ENCODE data around the gene DLK1.

The DLK1 gene

DNA sequence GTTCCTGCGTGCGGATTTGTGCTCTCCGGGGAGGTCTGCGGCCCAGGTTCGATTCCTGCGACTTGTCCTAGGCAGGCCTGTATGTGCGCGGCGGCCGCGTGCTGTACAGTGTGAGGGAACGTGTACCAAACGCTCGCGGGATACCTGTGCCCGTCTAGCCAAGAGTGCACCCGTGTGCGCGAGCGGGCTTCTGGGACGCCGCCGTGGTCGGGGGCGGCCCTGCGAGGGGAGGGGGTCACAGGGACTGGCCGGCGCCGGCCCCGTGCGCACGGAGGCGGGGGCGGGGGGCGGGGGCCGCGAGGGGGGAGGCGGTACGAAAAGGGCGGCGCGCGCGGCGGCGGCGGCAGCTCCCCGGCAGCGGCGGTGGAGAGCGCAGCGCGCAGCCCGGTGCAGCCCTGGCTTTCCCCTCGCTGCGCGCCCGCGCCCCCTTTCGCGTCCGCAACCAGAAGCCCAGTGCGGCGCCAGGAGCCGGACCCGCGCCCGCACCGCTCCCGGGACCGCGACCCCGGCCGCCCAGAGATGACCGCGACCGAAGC, at the start of gene DLK1:
Gene DLK1, plus strand, starts transcription at position 343 of the 536 bp plus-strand sequence. Its CDS starts 177 bp downstream, at position 520.
- DNase-seq (ENCODE audit: low read depth in 2 of 2) = no peak

DNA sequence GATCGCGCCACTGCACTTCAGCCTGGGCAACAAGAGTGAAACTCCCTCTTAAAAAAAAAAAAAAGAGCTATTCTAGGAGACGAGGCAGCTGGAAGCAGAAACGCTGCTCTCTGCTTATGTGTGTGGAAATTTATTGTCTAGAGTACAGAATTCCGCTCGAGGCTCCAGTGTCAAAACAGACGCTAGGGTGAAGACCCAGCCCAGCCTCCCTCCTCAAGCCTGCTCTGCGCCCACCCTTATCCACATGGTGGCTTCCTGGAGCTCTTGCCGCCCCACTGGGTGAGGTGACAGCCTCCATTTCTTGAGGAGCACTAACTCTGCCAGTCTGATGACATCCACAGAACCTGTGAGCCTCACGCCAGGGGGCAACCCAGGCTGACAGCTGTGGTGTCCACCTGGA, 49.5 kb upstream of the DLK1 start:
- no peak for DNase-seq (ENCODE audit: low read depth in 2 of 2)

DNA sequence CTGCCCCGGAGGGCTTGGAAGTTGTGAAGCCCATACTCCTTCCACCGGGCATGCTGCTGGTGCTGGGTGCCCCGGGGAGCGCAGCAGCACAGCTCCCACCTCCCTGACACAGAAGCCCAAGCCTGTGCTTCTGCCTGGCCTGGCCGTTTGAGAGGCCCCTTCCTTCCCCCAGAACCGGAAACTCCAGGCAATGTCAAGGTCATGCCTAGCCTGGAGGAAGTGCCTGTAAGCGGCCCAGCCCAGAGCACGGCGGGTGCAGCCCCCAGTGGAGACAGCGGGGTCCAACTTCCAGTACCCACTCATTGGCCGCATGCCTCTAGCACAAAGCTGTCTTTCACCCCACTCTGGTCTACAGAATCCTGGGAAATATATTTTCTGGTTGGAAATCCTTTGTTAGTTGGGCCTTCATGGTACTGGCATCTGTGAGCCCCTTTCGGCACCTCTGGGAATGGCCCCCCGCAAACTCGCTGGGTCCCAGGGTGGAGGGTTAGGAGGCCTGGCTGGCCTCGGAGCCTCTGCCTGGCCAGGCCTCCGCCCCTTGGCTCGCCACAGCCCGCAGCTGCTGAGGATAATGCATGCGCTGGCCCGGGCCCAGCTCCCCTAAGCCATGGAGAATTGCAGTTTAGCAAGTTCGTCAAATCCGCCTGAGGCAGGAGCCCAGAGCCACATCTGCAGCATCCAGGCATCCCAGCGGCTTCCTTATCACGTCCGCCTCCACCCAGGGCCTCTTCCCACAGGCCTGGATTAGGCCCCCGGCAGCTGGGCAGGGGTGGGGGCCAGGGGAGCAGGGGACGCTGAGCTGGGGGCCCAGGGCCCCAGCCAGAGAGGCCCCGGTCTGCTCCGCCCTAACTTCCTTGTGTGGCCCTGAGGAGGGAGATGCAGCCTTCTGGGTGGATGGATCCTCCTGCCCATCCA, 48.9 kb upstream of the DLK1 start:
- DNase-seq (ENCODE audit: low read depth in 2 of 2) = no peak

DNA sequence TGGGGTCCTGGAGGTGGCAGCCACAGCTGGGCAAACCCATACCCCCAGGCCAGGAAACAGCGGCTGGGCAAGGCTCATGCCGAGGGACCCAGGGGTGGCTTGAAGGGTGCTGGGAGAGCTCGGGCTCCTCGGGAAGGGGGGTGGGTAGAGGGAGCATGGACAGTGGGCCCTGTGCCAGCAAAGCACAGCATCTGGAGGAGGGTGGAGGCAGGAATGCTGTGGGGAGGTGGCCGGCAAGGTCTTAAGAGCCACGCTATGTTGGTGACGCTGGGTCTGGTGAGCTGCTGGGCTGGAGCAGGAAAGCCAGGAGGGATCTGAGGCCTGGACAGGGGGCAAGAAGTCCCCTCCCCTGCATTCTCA, 48.2 kb upstream of the DLK1 start:
- no peak for DNase-seq (ENCODE audit: low read depth in 2 of 2)

DNA sequence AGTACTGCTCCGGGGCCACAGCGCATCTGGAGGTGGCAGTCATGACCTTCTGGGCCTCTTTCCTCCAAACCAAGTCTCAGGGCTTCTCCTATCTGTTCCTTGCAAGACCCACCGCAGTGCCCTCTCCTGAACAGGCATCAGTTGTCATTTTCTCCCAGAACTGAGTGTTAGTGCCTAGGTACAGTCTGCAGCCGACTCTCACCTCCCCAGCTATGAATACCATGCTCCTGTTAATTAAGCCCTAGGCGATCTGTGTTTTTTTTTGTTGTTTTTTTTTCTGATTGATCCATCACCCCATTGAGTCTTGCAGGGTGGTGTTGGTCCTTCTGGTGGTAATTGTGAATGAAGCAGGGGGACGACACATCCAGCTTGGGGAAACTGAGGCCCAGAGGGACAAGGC, 47.5 kb upstream of the DLK1 start:
- DNase-seq (ENCODE audit: low read depth in 2 of 2) = no peak

DNA sequence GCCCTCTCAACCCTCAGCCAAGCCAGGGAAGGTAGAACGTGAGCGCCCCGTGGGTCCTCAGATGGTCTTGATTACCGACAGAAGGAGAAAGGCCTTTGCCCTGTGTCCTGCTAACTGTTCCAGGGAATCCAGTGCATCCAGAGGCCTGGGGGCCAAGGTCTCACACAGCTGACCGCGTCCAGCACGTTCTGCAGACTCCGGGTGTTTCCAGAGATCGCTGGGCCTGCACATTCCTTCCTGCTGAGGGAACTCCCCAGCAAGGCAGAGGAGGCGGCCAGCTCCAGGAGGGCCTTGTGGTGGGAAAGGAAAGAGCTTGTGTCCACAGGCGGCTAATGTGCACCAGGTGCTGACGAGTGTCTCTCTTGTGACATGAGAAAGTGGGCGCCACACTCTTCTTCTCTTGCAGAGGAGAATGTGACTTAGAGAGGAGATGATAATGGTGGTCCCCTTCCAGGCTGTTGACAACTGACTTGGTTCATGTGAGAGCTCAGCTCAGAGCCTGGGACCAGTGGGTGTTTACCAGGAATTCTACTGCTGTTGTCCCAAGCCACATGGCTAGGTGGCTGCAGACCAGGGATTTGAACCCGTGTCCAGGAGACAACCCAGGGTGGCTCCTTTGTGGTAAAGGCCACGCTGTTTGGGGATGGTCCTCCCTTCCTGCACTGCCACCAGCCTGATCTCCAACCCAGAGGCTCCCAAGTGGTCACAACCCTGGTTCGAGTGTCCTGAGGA, 46.8 kb upstream of the DLK1 start:
- no peak for DNase-seq (ENCODE audit: low read depth in 2 of 2)

DNA sequence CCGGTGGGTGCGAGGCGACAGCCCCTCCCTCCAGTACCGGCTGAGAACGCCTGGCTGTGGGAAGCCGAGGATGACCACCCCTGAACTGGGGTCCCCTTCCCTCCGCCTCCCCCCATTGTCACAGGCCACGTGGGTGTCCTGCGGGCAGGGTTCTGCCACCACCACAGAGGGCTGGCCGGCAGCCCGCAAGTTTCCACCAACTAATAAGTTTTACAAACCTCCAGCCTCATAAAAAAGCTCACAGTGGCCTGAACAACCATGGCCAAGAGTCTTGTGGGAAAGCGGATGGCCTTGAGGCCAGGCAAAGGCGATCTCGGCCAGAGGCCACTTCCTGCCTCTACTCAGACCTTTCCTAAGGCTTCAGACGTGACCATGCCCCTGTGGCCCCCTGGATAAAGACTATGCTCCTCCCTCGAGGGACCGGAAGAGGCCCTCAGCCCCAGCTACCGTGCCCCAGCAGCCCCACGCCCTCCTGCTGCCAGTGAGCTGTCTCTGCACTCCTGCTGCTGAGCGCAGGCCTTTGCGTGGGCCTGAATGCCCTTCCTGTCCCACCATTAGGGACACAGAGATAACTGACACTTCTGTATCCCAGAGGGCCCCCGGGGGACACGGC, 46.1 kb upstream of the DLK1 start:
- DNase-seq (ENCODE audit: low read depth in 2 of 2) = no peak

DNA sequence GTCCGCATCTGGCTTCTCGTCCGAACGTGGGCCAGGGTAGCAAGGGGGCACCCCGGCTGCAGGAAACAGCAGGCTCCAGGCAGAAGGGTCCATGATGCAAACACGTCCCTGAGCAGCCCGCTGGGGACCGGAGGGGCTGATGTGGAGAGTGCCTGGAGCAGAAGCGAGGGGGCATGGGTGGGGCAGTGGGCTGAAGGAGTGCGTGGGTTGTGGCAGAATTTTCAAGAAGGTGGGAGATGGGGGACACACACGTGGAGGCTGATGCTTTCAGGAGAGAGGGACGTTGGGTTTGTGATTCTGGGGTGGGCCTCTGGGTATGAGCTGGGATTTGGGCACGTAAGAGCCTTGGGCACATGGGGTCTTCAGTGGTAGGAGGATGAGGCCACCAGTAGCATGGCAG, 45.6 kb upstream of the DLK1 start:
- DNase-seq (ENCODE audit: low read depth in 2 of 2) = no peak

DNA sequence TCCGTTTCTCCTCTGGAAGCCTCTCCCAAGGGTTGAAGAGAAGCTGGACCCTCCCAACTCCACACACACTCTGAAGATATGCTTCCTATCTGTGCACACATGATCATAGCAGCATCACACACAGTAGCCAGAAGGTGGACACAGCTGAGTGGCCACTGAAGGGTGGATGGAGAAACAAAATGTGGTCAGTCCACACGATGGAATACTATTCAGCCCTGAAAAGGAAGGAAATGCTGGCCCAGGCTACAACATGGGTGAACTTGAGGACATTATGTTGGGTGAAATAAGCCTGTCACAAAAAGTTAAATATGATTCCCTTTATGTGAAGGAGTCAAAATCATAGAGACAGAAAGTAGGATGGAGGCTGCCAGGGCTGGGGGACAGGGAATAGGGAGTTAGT, 43.9 kb upstream of the DLK1 start:
- DNase-seq (ENCODE audit: low read depth in 2 of 2) = no peak

DNA sequence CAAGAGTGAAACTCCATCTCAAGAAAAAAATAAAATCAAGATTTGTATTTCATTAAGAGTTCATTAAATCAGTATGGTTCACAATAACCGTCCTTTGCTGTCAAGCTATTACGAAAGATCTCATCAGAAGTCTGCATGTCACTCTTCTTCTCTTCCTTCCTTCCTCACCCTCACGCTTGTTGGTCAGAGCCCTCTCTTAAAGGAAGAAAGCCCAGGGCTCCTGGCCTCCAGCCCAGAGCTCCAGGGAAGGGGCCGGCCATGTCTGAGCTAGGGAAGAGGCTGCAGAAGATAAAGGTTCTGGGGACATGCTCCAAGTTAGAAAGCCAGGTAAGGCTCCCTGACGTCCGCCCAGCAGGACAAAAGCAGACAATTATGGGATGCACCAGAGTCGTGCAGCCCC, 43.1 kb upstream of the DLK1 start:
- DNase-seq (ENCODE audit: low read depth in 2 of 2) = no peak

DNA sequence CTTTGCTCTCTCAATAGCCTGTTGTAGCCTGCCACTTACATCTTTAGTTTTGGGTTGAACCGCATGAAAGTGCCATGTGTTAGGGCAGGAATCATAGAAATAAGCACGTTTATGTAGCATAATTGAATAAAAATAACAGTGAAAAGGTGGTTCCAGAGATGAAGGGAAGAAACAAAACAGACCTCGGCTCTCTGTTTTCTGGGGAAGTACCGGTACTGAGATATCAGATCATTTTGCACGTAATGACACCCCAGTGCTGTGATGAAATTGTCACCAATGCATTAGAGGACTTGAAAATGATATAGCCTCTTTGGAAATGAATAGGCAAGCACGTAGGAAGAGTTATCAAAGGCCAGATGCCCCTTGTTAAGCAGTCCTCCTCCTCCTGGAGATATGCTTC, 42.5 kb upstream of the DLK1 start:
- DNase-seq (ENCODE audit: low read depth in 2 of 2) = no peak

DNA sequence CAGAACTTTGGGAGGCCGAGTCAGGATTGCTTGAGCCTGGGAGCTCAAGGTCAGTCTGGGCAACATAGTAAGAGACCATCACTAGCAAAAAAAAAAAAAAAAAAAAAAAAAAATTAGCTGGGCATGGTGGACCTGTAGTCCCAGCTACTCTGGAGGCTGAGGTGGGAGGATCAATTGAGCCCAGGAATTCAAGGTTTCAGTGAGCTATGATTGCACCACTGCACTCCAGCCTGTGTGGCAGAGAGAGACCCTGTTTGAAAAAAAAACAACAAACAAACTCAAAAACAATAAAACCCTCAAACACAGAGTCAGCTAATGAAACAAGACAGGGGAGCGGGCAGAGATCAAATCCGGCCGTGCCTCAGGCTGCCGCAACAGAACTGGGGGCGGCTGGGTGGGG, 41.7 kb upstream of the DLK1 start:
- DNase-seq (ENCODE audit: low read depth in 2 of 2) = no peak

DNA sequence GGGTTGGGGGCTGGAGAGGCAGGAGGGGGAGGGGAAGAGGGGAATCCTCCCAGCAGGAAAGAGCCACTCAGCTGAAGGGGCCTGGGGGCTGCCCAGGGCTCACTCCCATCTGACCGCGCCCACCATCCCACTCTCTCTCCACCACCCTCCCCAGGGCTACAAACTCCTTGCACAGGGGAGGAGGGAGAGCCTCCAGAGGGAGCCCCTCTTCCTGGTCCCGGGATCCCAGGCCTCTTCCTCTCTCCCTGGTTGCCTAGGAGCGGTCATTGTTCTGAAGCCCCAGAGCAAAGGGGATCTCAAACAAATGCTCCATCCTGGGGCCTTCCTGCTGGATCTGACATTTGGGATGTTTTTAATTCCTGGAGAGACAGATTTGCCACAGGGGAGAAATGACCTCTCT, 39.8 kb upstream of the DLK1 start:
- no peak for DNase-seq (ENCODE audit: low read depth in 2 of 2)

DNA sequence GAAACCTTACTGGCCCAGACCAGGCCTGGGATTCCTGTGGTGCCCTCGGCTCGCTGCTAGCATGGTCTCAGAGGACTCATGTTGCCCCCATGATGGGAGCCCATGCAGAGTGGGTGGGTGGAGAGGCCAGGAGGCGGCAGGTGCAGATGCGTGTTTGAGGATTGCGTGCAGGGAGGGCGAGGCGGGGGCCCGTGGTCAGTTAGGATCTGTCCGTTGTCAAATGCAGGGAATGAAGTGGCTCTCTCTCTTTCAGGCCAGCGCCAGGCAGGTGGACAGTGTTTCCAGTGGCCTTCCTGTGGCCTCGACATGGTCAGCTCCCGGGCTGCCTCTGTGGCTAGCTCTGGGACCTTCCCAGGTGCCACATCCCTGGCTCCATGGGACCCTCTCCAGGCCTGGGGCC, 39.3 kb upstream of the DLK1 start:
- DNase-seq (ENCODE audit: low read depth in 2 of 2) = no peak

DNA sequence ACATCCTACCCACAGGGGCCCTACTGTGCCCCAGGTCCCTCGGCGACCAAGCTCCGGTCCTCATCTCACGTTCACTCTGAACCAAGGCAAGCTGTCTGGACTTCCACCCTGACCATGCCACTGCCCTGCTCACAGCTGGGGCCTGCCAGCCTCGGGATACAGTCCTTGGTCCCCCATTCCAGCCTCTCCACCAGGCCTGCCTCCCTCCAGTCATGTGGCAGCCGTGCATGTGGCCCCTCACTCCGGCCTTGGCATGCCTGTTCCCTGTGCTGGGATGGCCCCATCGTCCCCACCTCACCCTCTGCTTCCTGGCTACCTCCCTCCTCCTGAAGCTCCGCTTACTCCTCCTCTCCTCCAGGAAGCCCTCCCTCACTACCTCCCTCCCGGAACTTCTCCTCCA, 38.6 kb upstream of the DLK1 start:
- no peak for DNase-seq (ENCODE audit: low read depth in 2 of 2)

DNA sequence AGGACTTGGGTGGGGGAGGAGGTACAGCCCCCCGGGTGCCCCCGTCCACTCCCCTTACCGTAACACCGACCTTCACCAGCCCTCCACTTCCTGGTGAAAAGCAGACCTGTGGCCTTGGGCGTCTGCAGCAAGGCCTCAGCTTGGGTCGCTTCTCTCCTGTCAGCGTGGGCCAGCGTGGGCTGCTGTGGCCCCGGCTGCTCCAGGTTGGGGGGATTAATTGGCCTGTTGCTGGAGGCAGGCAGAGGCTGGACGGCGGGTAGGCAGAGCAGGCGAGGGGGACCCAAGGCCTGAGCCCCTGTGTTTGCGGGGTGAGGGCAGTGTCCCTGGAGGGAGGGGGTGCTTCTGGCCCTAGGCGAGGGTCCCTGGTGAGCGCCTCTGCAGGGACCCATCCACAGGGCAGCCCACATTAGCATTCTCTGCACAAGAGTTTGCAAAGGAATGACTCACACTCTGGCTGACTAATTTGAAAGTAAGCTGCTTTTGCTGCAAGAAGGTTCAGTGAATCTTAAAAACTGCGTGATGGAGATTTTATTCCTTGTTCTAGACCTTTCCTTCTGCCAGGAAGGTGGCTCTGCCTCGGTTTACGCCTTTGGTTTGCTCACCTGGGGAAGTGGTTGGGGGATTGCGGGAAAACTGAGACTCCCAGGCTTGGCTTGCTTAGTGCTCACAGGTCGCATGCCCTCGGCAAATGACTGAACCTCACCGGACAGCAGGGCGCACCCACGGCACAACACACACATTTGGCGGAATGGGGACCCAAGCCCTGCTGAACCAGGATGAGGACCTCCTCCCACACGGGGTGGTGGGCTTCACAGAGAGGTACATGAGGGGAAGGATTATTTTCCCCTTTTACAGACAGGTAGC, 37.9 kb upstream of the DLK1 start:
- DNase-seq (ENCODE audit: low read depth in 2 of 2) = no peak

DNA sequence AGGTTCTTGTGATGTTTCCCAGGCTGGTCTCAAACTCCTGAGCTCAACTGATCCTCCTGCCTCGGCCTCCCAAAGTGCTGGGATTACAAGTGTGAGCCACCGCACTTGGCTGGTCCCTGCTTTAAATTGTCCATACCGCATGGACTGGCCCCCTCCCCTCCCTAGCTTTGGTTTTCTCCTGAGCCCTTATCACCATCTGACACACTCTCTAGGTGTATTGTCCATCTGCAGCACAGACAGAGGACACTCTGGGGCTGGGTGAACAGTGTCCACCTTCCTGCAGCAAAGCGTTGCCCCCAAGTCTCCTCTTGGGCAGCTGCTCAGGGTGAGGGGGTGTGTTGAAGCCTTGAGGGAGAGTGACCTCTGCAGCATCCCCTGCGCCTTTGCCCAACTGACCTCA, 36.0 kb upstream of the DLK1 start:
- DNase-seq (ENCODE audit: low read depth in 2 of 2) = no peak

DNA sequence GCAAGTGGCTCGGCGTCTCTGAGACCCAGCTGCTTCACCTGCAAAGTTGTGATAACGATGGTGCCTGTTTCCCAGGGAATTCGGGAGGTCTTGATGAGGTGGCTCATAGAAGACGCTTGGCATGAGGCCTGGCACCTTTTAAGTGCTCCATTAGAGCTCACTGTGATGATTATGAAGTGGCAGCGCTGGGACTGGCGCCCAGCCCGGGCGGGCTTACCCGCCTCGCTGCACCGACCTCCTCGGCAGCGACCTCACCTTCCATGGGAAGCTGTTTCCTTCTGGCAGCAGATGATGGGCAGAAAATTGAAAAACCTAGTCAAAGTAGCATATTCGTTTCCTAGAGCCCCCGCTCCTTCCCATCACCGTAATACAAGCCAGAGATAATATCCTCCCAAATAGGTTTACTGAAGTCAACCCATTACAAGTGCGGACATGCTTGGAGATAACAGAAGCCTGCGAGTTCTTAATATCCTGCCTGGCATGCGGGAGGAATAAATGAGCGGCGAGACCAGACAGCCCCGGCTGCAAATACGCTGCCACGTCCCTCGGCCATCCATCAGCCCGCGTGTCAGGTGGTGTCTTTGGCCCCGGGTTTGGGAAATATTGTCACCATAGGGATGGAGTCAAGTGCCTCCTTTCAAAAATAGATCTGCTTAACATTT, 35.2 kb upstream of the DLK1 start:
- DNase-seq (ENCODE audit: low read depth in 2 of 2) = no peak

DNA sequence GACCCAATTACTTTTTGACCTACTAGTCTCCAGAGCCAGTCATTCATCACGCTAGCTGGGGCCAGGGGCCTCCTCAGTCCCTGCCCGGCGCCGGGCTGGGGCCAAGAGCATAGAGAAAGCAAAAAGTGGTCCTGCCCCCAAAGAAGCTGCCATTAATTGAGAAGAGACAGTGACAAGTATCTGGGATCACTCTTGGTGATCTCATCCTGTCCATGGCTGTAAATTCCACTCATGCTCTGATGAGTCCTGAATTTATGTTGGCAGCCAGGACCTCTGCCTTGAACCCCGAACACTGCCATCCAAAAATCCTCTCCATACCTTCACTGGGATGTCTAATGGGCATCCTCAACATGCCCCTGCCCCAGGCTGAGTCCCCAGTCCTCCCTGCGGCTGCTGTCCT, 34.4 kb upstream of the DLK1 start:
- DNase-seq (ENCODE audit: low read depth in 2 of 2) = no peak

DNA sequence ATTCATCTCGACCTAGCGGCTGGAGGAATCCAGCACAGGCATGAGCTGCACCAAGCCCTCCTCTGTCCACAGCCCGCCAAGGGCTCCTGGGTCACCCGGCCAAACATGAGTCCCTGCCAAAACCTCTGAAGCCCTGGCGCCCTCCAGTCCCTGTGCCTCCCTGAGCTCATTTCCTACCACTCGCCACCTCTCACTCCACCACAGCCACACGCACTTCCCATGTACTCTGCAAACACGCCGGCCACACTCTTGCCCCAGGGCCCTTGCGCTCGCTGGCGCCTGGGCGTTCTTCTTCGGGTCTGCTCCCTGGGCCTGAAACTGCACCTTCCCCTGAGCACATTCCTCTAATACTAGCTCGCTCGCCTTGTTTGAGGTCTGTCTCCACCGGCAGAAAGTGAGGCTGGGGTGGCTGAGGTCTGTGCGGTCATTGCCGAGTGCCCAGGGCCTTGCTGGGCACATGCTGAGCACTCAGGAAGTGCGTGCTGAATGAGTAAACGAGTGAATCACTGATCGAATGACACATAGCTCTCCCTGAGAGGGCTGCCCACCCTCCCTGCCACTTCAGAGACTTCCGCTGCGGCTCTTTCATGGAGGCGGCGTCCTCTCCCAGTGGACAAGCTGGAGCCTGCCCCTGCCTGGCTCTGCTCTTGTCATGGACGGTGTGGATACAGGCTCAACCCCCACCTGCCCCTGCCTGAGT, 33.7 kb upstream of the DLK1 start:
- DNase-seq (ENCODE audit: low read depth in 2 of 2) = no peak
